CD4-positive, alpha-beta T cell treated with Interleukin-6 for 4 hours (primary cell): ENCODE results near the gene RASGEF1B.
"Not testable (repeated sequence)": the region's sequence is repeated elsewhere in the genome, so short reads cannot be mapped to it uniquely, and the experiment has no call there.

ENCODE experiments used
- DNase-seq: peaks from one replicate; pipeline ENCODE4 v3.0.0-alpha.2; 2020; ENCODE audit warnings: mixed read lengths

RASGEF1B gene

GRCh38 chr4:81427344-81427821 is 44.3 kb downstream of the RASGEF1B start:
- no peak for DNase-seq

GRCh38 chr4:81426770-81427289 is 44.9 kb downstream of the RASGEF1B start:
- DNase-seq = no peak

DNA sequence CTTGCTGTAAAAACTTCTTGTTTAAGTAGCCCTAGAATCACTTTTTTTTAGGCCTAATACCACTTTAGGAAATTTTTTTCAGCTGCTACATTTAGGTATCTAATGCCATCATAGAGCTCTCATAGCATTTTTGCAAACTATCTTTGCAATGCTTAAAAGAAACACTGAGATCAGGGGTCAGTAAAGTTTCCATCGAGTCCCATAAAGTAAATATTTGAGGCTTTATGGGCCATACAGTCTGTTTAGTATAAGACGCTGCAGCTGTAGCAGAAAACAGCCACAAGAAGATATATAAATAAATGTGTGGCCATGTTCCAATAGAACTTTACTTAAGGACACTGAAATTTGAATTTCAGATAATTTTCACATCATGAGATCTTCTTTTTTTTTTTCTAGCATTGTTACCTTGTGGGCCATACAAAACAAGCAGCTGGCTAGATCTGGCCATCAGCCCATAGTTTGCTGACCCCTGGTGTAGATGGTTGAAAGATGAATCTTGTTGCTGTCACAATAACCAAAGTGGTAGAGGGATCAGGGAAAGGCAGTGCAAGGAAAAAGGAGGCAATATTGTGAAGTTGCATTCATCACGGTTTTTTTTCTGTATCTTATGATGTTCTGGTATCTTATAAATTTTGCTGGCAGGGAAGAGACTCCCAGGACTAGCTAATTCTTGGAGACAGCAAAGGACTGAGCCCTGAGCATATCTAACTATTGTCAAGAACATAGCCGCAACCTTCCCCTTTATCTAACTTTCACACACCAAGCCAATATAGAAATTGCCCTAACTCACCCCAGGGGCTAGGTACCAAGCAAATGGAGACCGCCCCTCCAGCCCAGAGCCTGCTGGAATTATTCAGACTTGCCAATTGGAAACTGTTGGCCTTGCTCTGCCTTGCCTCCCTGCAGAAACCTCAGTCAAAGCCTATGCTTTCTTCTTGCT is 46.6 kb downstream of the RASGEF1B start:
- no peak for DNase-seq

DNA sequence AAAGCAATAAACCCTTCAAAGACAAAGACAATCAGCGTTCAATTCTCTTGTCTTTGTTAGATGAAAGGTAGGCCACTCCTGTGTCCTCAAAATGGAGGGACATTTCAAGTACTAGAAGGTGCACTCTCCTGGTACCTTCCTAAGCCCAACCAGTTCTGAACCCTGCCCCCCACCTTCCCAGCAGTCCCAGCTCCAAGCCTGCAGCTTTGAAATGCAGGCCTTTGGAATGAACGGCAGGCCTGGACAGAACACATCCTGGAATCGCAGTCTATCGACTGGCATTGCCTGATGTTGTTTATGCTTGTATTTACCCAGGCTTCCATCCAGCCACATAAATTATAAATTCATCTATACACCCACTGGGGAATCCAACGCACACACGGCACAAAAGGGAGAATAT is 47.4 kb downstream of the RASGEF1B start:
- no peak for DNase-seq

GRCh38 chr4:81422595-81422994 is 49.1 kb downstream of the RASGEF1B start:
- DNase-seq = no peak

GRCh38 chr4:81421346-81422218 is 50.1 kb downstream of the RASGEF1B start:
- DNase-seq = no peak

DNA sequence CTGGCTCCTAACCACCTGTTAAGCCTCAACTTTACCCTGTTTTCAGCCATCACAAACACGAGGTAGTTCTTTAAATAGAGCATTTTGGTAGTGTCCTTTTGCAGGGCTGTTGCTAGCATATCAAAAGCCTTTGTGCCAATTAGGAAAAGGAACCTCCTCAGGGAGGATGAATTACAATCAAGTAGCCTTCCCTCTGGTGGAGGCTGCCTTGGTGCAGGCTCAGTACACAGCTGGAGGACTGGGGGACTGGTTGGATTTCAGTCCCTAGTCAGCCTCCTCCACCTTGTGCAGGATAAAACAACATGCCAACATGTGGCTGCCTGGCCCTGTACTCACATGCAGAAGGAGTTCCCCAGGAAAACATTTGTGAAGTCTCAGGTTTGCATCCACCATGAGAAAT is 53.1 kb downstream of the RASGEF1B start:
- no peak for DNase-seq

- DNase-seq = no peak
These were observed 58.7 kb downstream of the RASGEF1B start for GRCh38 chr4:81412946-81413495.

DNA sequence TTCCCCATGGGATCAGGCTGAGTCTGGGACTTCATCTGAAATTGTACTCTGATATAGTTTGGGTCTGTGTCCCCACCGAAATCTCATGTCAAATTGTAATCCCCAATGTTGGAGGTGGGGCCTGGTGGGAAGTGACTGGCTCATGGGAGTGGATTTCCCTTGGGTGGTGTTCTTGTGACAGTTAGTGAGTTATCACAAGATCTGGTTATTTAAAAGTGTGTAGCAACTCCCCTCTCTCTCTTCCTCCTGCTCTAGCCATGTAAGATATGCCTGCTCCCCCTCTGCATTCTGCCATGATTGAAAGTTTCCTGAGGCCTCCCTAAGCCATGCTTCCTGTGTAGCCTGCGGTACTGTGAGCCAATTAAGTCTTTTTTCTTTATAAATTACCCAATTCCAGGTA is 61.0 kb downstream of the RASGEF1B start:
- DNase-seq = no peak

GRCh38 chr4:81409836-81410235 is 61.9 kb downstream of the RASGEF1B start:
- no peak for DNase-seq

GRCh38 chr4:81408341-81408740 is 63.4 kb downstream of the RASGEF1B start:
- DNase-seq = no peak

DNA sequence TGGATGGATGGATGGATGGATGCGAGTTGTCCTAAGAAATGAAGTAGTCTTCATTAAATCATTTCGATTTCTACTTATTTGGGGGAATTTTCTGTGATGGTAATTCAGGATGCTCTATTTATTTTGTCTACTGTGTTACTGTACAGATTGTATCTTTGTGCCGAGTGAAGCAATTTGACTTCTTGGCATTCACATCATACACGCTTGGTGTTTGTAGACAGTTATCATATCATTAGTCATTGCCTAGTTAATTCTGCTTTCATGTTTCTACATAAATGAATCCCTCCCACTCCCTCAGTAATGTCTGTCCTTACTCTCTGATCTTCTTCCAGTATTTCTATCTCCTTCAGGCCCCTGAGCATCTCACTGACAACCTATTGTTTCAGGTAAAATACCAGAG is 64.0 kb downstream of the RASGEF1B start:
- no peak for DNase-seq

- DNase-seq = not testable (repeated sequence)
These were observed 65.2 kb downstream of the RASGEF1B start for GRCh38 chr4:81406481-81406880.

GRCh38 chr4:81405900-81406401 is 65.8 kb downstream of the RASGEF1B start:
- peak; percentile 49 for DNase-seq

DNA sequence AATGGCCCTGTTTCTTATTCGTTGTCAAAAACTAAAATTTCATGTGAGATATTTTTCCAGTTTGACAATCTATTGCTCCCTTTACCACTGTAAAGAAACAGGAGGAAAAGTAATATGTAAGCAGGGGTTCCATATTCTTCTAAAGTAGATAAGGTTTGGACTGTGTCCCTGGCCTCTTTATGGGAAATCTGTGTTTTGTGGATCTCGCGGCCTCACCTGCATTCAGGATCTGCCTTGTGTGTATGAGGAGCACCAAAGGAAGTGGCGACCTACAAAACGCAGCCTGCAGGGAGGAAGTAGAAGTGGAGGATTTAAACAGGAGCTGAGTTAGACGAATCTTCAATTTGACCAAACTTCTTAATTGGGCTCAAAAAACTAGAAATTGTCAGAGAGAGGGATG is 67.0 kb downstream of the RASGEF1B start:
- no peak for DNase-seq

DNA sequence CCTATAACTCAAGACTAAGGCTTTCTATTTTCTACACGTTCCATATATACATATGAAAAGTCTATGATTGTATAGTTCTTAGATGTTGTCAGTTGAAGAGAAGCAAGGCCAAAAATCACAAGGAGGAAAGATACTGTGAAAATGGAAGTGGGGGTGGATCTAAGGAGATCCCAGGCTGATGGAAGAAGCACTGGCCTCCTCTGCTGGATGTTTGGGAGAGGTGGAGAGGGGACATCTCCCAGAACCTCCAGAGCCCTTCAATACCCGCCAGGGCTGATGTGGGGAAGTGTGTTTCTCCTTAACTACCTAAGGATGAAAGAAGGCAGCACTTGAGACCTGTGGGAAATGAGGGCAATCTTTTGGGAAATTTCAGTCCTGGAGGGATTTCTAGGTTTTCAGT is 67.4 kb downstream of the RASGEF1B start:
- no peak for DNase-seq

DNA sequence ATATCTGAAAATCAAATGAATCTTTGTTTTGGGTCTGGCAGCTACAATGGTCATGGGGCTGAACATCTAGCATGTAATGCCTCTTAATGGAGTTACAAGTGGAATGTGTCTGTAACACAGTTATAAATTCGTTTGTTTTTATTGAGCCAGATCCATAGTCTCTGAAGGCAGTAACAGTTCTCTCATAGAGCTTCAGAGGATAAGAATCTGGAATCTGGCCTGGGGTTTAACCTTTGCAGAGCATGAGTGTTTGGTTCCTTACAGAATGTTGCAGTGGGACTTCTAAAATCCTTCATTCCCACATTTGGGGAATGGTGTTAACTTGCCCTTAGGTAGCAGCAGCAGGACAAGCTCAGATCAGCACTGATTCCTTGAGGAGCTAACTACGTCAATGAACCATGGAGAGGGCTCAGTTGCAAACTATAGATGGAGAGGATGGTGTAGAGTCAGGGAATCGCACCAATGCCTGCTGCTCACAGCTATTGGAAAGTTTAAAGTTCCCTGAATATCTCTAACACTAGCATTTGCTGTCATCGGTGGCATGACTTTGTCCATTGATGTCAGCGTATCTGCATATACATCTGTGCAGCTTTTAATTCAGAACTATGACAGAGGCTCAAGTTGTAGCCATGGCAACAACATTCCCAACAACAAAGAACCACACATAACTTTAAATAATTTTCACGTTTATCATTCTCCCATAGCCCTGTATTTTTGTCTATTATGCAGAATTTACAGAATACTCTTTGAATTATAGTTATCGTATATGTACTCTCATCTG is 72.2 kb downstream of the RASGEF1B start:
- DNase-seq = no peak

DNA sequence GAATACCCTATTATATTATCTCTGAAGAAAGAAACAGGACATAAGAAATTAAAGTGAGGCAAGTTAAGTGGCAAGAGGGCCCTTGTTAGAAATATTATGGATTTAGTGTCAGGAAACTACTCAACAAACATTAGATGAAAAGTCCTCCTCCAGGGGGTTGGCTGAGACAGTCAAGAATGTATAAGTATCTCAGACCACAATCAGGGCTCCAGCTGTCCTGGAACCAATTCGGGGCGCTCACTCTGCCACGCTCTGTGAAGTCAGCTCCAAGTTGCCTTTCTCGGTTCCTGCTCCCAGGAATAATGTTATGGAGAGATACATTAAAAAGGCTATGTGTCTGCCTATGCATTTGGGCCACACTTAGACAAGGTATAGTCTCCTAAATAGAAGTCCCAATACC is 73.3 kb downstream of the RASGEF1B start:
- DNase-seq = no peak

- DNase-seq = no peak
These were observed 74.1 kb downstream of the RASGEF1B start for GRCh38 chr4:81397635-81398034.

GRCh38 chr4:81395239-81395638 is 76.5 kb downstream of the RASGEF1B start:
- DNase-seq = no peak

- DNase-seq = no peak
These were observed 79.5 kb downstream of the RASGEF1B start for GRCh38 chr4:81392164-81392563.

- no peak for DNase-seq
These were observed 82.0 kb downstream of the RASGEF1B start for GRCh38 chr4:81389720-81390119.
